Urothelium cell line (cell line): Measurements from ENCODE around the gene ECI1.
"Not testable (repeated sequence)": the region's sequence is repeated elsewhere in the genome, so short reads cannot be mapped to it uniquely, and the experiment has no call there.

Source experiments
- DNase-seq: peaks from one replicate; pipeline ENCODE4 v3.0.0; 2011; ENCODE audit warnings: low spot score, mixed read lengths
- FAIRE-seq: peaks from 2 replicates; lab custom pipeline; 2011; peaks lifted over from hg19 to GRCh38; lab: Jason Lieb, UNC

ECI1 gene

GRCh38 chr16:2257726-2258125, 6.3 kb upstream of the ECI1 start:
- FAIRE-seq (no peak), DNase-seq (no peak)

GRCh38 chr16:2256531-2257140, 5.2 kb upstream of the ECI1 start:
- no peak for FAIRE-seq

GRCh38 chr16:2253293-2253692, 1.9 kb upstream of the ECI1 start:
- DNase-seq = no peak
- FAIRE-seq = no peak

More at GRCh38 chr16:2256531-2257140, 5.2 kb upstream of the ECI1 start:
- no peak for DNase-seq

- no peak for DNase-seq
- no peak for FAIRE-seq
Measured at GRCh38 chr16:2252806-2253148, 1.4 kb upstream of the ECI1 start.

- no peak for DNase-seq
- FAIRE-seq = no peak
Measured at GRCh38 chr16:2250652-2251295, 613 bp downstream of the ECI1 start.

- DNase-seq (no peak), FAIRE-seq (no peak)
Measured at GRCh38 chr16:2246301-2246885, 5.0 kb downstream of the ECI1 start.

GRCh38 chr16:2244926-2245795, 6.2 kb downstream of the ECI1 start:
- no peak for DNase-seq
- no peak for FAIRE-seq

- no peak for FAIRE-seq
Measured at GRCh38 chr16:2244301-2244700, 7.1 kb downstream of the ECI1 start.

GRCh38 chr16:2243781-2244180, 7.6 kb downstream of the ECI1 start:
- DNase-seq (no peak), FAIRE-seq (no peak)

More at GRCh38 chr16:2244301-2244700, 7.1 kb downstream of the ECI1 start:
- no peak for DNase-seq

- FAIRE-seq (no peak), DNase-seq (no peak)
Measured at GRCh38 chr16:2243031-2243528, 8.3 kb downstream of the ECI1 start.

- no peak for FAIRE-seq
- DNase-seq = no peak
Measured at GRCh38 chr16:2242598-2242997, 8.8 kb downstream of the ECI1 start.

GRCh38 chr16:2240331-2240730, 11.1 kb downstream of the ECI1 start:
- not testable (repeated sequence) for DNase-seq, FAIRE-seq

- no peak for DNase-seq
- FAIRE-seq = no peak
Measured at GRCh38 chr16:2238838-2239675, 12.3 kb downstream of the ECI1 start.

GRCh38 chr16:2238150-2238837, 13.1 kb downstream of the ECI1 start:
- FAIRE-seq = no peak
- no peak for DNase-seq

- FAIRE-seq (no peak), DNase-seq (no peak)
Measured at GRCh38 chr16:2237493-2238149, 13.8 kb downstream of the ECI1 start.

GRCh38 chr16:2237102-2237482, 14.3 kb downstream of the ECI1 start:
- DNase-seq = no peak
- no peak for FAIRE-seq

GRCh38 chr16:2236337-2237101, 14.9 kb downstream of the ECI1 start, which contains the start of gene DNASE1L2:
TSS of gene DNASE1L2 (plus strand) at chr16:2236444. CDS start at chr16:2236817, 373 bp downstream.
- no peak for FAIRE-seq
- no peak for DNase-seq

- no peak for FAIRE-seq
- no peak for DNase-seq
Measured at GRCh38 chr16:2235695-2236336, 15.6 kb downstream of the ECI1 start.
